Body of pancreas (tissue), 4 donors: ENCODE measurements around the gene MISFA.

Experiments
- CTCF ChIP-seq, 7 experiments: fragments of 450-650 bp in 4 of 7; fragments of 200-600 bp in 3 of 7; sonication (generic) in 3 of 7; IDR thresholded peaks; one replicate each; pipeline ENCODE4 v1.5.1; 2016 to 2019; ENCODE audit warnings: antibody characterized with exemption in 7 of 7
- POLR2A ChIP-seq, 3 donors: fragments of 450-650 bp; IDR thresholded peaks; one replicate each; pipeline ENCODE4 v1.6.1; 2016; ENCODE audit warnings: antibody characterized with exemption in 3 of 3, mild to moderate bottlenecking in 2 of 3

- TF ChIP-seq CTCF (IDR thresholded peaks at IDR 0.05): no peak
- TF ChIP-seq POLR2A (IDR thresholded peaks at IDR 0.05): no peak
These were observed 1.5 kb downstream of the MISFA start for GRCh38 chr11:18600915-18601569.
